Astrocyte of the cerebellum (primary cell): ENCODE results near the gene PCYOX1L.
A peak's percentile ranks its signal among the peaks of the same experiment; 100 is the strongest.

Source experiments
- DNase-seq: peaks from one replicate; pipeline ENCODE4 v3.0.0-alpha.2; 2011; ENCODE audit warnings: low read depth
- H3K4me3 ChIP-seq: 2 replicates; pipeline ENCODE4 v1.5.1; 2011; ENCODE audit warnings: mild to moderate bottlenecking, low read depth, low read length, moderate library complexity
- in situ Hi-C: cut with HindIII; loops from 2 replicates; pipeline ENCODE4 v1.10.0; 2017; ENCODE audit warnings: low sequenced_read_pairs
- TF ChIP-seq, protein P1 (sequence below): IDR thresholded peaks from 2 replicates; pipeline ENCODE4 v1.5.1; 2012; ENCODE audit warnings: low read length, low read depth, moderate library complexity, mild to moderate bottlenecking; ENCODE audit errors: missing control alignments

Gene PCYOX1L

DNA sequence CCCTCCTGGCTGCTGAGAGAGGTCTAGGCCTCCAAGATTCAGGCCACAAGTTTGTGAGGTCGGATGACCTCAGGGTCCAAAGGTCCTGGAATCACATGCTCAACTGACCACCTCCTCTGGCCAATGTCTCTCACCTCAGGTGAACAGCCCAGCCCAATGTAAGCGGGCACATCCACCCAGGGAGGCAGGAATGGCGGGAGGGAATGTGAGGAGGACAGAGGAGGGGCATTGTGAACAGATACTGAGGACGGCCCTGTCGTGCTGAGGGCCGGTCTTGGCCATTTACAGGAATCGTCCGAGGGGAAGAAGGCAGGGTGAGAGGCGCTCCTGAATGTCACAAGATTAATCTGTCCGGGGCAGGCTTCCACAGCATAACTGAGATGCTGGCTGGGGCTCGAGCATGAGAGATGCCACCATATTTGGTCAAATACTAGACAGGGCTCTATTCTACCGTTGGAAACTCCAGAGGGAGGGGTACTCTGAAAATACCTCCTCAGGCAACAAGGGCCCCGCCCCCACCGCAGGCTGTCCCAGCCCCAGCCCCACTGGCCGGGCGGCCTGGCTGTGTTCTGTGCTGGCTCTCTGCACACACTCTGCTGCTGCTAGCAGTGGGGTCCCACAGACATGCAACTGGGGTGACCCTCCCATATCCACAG lies 22.7 kb downstream of the PCYOX1L start:
- TF ChIP-seq, protein P1, sequence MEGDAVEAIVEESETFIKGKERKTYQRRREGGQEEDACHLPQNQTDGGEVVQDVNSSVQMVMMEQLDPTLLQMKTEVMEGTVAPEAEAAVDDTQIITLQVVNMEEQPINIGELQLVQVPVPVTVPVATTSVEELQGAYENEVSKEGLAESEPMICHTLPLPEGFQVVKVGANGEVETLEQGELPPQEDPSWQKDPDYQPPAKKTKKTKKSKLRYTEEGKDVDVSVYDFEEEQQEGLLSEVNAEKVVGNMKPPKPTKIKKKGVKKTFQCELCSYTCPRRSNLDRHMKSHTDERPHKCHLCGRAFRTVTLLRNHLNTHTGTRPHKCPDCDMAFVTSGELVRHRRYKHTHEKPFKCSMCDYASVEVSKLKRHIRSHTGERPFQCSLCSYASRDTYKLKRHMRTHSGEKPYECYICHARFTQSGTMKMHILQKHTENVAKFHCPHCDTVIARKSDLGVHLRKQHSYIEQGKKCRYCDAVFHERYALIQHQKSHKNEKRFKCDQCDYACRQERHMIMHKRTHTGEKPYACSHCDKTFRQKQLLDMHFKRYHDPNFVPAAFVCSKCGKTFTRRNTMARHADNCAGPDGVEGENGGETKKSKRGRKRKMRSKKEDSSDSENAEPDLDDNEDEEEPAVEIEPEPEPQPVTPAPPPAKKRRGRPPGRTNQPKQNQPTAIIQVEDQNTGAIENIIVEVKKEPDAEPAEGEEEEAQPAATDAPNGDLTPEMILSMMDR: no peak
- no peak overlapping the region for H3K4me3 ChIP-seq
- in situ Hi-C loops: no loop called here
- DNase-seq: no peak

DNA sequence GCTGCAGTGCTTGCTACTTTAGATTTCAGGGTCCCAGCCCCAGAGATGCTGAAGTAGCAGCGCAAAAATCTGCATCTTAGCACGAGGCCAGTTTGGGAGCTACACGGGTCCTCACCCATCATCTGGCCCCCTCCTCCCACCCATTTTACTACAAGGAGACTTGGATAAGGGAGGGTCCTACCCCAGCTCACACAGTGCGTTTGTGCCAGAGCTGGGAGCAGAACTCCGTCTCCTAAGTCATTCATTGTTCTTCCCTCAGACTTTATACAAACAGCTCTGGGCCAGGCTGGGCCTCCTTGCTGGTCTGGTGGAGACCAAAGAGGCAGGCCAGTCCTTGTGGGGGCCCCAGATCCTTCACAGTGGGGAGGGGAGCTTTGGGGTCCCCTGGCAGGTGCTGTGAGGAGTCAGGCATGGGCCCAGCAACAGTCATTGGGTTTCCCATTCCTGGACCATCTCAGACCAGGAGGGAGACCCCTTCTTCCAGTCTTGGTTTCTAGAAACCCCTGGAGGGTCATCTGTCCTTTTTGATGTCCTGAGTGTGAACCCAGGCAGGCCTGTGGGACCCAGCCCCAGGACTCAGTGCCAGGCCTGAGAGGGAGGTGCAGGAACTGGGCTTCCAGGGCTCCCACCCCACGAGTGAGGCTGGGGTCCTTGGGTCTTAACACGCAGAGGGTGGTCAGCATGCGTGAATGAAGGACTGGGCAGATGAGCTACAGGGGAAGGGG lies 23.6 kb downstream of the PCYOX1L start:
- in situ Hi-C loops: no loop called here

DNA sequence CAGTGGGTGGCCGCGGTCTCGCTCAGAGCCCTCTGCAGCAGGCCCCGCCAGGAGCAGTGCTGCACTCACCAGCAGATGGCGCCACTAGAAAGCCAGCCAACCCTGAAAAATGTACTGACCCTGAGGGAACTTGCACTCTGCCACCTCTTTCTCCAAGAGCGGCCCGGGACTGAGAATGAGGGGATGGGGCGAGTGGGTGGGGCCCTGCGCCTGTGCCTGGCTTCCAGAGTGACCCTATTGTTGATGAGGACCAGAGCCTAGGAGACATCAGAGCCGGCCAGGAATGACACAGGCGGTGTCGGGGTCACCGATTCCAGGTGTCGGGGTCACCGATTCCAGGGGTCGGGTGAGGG lies 24.1 kb downstream of the PCYOX1L start:
- TF ChIP-seq, protein P1: peak; percentile 93
- H3K4me3 ChIP-seq: no peak overlapping the region
- in situ Hi-C loops: no loop called here
- peak; percentile 31 for DNase-seq

More for the DNA sequence above, 23.6 kb downstream of the PCYOX1L start:
- no peak overlapping the region for H3K4me3 ChIP-seq
- TF ChIP-seq, protein P1: no peak
- no peak for DNase-seq

- TF ChIP-seq, protein P1: no peak
- H3K4me3 ChIP-seq: no peak overlapping the region
- in situ Hi-C loops: no loop called here
- DNase-seq: no peak
These were observed 24.8 kb downstream of the PCYOX1L start for GRCh38 chr5:149382517-149383220.

GRCh38 chr5:149383399-149383798 lies 25.6 kb downstream of the PCYOX1L start:
- DNase-seq: no peak
- TF ChIP-seq, protein P1: no peak
- in situ Hi-C loops: no loop called here
- H3K4me3 ChIP-seq: no peak overlapping the region

DNA sequence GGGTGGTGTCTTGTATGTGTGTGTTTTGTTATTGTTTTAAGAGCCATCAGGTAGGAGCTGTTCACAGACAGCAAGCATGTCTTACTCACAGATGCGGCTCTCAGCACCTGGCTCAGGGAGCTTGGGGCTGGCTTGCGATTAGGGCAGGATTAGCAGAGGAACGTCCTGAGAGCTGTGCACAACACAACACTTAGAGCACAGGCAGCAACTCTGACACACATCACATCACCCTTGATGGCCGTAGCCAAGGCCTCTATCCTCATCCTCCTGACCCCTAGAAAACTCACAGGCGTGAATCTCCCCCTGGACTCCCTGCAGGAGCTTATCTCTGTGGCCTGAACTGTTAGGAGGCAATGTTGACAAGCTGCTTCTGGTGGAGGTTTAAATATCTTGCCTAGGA lies 28.3 kb downstream of the PCYOX1L start:
- in situ Hi-C loops: no loop called here
- TF ChIP-seq, protein P1: no peak
- no peak overlapping the region for H3K4me3 ChIP-seq
- DNase-seq: no peak
